Cardiac fibroblast (primary cell): ENCODE data around the gene UBE2I.

Experiments used
- DNase-seq, 2 donors: peaks; one replicate each; pipeline versions ENCODE4 v3.0.0 to v3.0.0-alpha.2; 2010; ENCODE audit warnings: low read depth in 2 of 2
- H3K4me3 ChIP-seq, 2 donors: replicated peaks in 1 of 2; 1 replicate in 1 of 2; 2 replicates in 1 of 2; pipeline ENCODE4 v1.5.1; 2011; ENCODE audit warnings: low read depth in 2 of 2, low read length in 2 of 2, mild to moderate bottlenecking in 2 of 2, moderate library complexity in 1 of 2
- CTCF ChIP-seq: IDR thresholded peaks from one replicate; pipeline ENCODE4 v1.5.1; 2011; ENCODE audit warnings: low read depth, mild to moderate bottlenecking, low read length, inconsistent platforms

Gene UBE2I

DNA sequence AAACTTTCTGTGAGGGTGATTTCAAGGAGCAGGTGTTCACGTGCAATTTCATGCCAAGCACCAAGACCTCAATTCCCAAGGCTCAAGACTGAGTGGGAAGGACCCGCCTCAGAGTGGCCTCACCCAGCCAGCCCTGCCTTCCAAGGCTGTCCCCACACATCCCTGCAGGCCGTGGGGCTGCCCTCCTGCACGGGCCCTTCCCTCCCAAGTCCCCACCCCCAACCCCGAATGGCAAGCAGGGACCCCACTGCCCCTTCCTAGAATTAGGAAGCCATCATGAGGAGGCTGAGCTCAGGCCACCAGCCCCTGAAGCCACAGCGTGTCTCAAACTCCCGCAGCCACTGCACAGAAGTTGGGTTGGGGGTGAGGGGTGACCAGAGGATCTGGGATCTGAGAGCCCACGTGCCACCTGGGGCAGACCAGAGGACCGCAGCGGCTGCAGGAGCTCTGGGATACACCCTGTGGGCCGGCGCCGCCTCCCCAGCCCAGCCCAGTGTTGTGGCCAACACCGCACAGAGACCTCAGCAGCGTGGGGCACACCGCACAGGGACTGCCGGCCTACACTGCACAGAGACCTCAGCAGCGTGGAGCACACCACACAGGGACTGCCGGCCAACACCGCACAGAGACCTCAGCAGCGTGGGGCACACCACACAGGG is 63.0 kb downstream of the UBE2I start:
- DNase-seq, result no peak
- no peak for TF ChIP-seq CTCF
- no peak overlapping the region for H3K4me3 ChIP-seq

- no peak for DNase-seq
- TF ChIP-seq CTCF, result no peak
- H3K4me3 ChIP-seq, result no peak overlapping the region
Measured at GRCh38 chr16:1374418-1375297, 65.2 kb downstream of the UBE2I start.

- TF ChIP-seq CTCF, result no peak
- no peak for DNase-seq
- no peak overlapping the region for H3K4me3 ChIP-seq
Measured at GRCh38 chr16:1375298-1375640, 65.8 kb downstream of the UBE2I start.

DNA sequence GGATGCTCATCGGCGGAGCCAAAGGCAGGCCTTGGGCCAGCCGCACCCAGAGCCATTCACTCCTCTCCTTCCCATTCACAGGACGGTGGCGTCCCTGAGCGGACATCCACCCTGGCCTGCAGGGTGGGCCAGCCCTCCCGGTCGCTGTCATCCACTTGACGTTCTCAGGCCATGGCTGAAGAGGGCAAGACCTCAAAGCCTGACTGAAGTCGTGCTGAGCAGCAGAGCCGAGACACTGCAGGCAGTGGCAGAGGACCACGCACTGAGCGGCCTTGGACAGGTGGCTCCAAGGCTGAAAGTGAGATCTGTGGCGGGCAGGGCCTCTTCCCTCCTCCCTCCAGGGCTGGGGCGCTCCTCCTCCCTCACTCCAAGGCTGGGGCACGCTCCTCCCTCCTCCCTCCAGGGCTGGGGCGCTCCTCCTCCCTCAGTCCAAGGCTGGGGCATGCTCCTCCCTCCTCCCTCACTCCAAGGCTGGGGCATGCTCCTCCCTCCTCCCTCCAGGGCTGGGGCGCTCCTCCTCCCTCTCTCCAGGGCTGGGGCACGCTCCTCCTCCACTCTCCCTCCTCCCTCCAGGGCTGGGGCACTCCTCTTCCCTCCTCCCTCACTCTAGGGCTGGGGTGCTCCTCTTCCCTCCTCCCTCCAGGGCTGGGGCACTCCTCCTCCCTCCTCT is 66.4 kb downstream of the UBE2I start:
- no peak for TF ChIP-seq CTCF
- DNase-seq, result no peak

More for the DNA sequence above, 66.4 kb downstream of the UBE2I start:
- H3K4me3 ChIP-seq, result no peak overlapping the region
